HG02970 (cell line): ENCODE measurements around the gene DRD4.
"Not testable (repeated sequence)": the region's sequence is repeated elsewhere in the genome, so short reads cannot be mapped to it uniquely, and the experiment has no call there.

Source experiments
- ATAC-seq: cut with Tn5 transposase; IDR thresholded peaks from one replicate; pipeline ENCODE4 v1.9.1; 2021; ENCODE audit warnings: mild to moderate bottlenecking, moderate library complexity, moderate number of reproducible peaks; ENCODE audit not compliant: unreplicated experiment, low FRiP score

DRD4 gene

DNA sequence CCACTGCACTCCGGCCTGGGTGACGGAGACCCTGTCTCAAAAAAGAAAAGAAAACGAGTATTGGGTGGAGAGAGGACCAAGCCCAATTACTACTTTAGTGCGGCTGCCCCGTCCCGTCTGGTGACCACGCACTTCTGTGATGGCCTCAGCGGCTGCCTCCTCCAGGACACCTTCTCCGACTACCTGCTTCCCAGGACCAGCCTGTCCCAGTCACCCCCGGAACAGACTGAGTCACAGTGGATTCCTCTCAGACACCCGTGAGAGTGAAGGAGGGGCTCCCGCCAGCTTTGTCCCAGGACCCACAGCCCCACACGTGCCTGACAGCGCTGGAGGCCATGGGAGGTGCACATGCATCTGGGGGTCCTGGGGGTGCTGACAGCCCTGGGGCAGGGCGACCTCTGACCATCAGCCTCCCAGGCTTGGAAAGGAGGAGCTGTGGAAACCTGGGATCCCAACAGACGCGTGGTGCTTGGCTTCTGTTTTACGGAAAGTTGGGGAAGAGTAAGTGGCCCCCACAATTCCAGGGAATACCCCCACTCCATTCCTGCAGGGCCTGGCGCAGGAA lies 4.8 kb downstream of the DRD4 start:
- no peak for ATAC-seq

DNA sequence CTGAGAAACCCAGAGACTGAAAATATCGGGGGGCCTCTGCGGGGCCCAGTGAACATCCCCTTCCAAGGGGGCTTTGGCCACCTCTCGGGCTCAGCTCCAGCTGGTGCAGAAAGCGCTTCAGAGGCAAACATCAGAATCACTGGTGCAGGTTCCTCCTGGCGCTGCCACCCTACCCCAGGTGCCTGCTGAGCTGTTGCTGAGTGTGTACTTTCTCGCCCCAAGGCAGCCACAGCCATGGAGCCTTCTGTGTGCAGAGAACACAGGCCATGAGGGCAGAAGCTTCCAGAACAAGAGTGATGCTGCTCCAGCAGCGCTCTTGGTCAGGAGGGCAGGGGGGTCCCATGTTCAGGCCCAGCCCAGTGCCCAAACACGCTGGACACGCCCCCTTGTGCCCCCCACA lies 6.3 kb downstream of the DRD4 start:
- ATAC-seq, result no peak

DNA sequence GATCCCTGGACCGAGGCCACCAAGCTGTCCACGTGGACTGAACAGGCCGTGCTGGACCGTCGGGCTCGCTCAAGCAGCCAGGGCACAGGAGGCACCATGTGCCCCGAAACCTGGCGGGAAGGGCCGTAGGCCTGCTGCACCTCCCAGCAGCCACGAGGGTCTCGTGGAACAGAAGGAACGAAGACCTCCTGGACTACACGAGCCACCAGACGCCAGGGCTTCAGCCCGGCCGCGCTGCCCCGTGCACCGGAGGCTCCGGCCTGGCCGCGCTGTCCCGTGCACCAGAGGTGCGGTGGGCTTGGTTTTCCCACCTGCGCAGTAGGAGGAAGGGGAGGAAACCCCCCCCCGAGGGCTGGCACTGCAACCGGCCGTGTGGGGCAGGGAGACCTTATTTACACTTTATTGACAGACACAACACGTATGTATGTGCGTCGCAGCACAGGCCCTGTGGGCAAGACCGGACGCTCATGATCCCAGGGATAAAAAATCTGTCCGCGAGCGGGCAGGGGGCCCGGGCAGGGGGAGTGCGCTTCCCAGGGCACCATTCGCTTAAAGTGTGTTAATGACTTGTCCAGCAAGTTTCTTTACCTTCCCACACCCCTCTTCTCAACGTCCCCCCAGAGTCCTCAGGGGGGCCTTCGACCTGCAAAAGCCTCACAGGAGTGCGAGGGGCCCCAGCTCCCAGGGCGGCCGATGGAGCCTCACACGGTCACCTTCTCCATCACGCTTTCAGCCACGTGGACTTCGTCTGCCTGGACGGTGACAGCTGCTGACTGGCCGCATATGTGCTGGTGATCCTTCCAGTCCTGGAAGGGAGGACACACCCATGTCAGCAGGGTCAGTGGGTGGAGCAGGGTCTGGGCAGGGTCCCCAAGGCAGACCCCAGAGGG lies 7.0 kb downstream of the DRD4 start:
- ATAC-seq, result no peak

DNA sequence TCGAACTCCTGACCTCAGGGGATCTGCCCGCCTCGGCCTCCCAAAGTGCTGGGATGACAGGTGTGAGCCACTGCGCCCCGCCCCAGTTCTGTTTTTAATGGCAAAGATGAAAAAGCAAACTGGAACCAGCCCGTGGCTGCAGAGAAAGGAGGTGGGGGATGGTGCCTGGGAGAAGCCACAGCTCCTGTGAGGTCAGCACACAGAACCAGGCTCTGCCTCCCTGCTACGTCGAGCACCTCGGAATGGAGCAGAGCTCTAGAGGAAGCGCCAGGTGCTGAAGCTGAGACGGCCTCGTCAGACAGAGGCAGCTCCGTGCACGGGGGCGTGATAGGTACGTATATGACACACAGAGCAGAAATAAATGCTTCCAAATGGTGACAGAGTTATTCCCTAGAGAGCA lies 8.5 kb downstream of the DRD4 start:
- ATAC-seq, result no peak

DNA sequence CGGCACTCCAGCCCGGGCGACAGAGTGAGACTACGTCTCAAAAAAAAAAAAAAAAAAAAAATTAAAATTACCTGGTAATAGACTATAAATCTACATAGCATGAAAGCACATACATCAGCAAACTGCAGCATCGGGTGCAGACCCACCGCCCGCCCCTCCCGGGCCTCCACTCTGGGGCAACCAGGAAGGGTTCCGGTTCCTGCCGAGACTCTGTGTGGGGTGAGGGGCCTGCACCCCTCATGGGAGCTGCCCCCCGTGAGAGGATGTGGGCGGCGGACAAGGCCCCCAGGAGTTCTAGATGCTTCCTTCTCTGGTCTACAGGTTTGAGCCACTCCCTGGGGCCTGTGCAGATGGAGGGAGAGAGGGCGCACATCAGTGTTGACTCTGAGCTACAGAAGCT lies 9.1 kb downstream of the DRD4 start:
- no peak for ATAC-seq

DNA sequence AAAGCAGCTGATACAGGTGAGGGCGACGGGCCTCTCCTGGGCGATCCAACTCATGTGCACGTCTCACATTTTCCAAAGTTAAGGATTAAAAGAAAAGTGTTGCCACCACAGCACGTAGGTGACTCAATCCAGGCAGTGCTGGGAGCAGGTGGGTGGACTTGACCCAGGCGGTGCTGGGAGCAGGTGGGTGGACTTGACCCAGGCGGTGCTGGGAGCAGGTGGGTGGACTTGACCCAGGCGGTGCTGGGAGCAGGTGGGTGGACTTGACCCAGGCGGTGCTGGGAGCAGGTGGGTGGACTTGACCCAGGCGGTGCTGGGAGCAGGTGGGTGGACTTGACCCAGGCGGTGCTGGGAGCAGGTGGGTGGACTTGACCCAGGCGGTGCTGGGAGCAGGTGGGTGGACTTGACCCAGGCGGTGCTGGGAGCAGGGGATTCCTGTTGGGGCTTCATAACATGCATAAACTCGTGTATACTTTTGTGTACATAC lies 10.6 kb downstream of the DRD4 start:
- not testable (repeated sequence) for ATAC-seq

DNA sequence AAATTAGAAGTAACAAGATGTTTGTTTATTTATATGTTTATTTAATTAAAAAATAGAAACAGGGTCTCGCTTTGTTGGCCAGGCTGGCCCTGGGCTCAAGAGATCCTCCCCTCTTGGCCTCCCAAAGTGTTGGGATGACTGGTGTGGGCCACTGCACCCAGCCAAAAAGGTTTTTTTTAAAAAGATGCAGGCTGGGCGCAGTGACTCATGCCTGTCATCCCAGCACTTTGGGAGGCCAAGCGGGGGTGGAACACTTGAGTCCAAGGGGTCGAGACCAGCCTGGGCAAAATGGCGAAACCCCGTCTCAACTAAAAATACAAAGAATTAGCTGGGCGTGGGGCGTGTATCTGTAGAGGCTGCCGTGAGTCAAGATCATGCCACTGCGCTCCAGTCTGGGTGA lies 13.4 kb downstream of the DRD4 start:
- ATAC-seq, result no peak

DNA sequence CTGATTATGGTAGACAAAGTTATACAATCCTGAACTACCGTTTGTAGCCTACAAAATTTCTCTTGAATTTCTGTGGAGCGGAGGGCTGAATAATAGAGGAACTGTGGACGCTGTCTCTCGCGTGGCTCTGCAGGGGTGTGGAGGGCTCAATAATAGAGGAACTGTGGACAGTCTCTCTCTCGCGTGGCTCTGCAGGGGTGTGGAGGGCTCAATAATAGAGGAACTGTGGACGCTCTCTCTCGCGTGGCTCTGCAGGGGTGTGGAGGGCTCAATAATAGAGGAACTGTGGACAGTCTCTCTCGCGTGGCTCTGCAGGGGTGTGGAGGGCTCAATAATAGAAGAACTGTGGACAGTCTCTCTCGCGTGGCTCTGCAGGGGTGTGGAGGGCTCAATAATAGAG lies 16.1 kb downstream of the DRD4 start:
- ATAC-seq, result not testable (repeated sequence)

DNA sequence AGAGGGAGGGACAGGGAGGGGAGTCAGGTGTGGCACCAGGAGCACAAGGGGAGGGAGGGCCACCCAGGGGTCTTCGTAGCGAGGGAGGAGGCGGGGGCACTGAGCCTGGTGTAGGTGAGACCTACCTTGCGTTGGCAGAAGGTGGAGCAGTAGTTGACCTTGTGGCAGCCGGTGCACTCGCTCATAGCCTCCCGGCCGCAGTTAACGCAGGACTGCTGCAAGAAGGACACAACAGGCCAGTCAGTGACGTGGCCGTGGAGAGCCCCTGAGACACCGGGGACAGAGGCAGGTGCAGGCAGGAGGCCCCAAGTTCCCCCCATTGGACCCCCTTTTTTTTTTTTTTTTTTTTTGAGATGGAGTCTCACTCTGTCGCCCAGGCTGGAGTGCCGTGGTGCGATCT lies 16.8 kb downstream of the DRD4 start:
- no peak for ATAC-seq

DNA sequence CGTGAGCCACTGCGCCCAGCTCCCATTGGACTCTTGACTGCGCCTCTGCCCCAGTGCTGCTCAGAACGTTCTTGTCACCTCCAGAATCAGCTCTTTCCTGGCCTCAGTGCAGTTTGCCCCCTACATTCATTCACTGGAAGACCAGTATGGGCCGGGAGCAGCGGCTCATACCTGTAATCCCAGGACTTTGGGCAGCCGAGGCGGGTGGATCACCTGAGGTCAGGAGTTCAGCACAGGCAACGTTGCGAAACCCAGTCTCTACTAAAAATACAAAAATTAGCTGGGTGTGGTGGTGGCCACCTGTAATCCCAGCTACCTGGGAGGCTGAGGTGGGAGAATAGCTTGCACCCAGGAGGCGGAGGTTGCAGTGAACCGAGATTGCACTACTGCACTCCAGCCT lies 17.4 kb downstream of the DRD4 start:
- ATAC-seq, result not testable (repeated sequence)

DNA sequence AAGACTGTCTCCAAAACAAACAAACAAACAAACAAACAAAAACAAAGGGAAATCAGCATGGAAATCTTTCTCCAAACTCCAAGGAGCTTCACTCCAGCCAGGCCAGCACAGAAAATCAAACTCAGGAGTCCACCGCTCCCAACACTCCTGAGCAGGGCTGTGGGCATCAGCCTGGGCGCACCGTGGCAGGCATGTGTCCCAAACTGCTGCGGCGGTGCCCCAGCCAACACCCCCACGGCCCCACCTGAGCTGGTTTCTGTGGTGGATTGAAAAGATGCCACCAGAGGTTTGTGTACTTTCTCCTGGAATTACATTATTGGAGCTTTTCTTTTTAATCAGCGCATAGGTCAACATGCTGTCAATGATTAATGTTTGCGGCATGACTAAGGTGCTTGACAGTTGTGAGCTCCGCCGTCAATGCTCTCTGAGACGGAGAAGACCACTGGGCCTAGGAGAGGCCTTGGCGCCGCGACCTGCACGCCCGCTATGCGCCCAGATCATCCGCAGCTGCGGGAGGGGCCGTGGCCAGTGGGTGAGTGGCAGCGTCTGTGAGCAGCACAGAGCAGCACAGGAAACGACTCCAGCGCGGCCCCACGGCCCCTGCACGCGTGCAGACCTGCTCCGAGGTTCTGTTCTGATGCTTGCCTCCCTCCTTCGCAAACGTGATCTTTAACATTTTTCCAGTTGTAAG lies 18.1 kb downstream of the DRD4 start:
- ATAC-seq, result no peak

DNA sequence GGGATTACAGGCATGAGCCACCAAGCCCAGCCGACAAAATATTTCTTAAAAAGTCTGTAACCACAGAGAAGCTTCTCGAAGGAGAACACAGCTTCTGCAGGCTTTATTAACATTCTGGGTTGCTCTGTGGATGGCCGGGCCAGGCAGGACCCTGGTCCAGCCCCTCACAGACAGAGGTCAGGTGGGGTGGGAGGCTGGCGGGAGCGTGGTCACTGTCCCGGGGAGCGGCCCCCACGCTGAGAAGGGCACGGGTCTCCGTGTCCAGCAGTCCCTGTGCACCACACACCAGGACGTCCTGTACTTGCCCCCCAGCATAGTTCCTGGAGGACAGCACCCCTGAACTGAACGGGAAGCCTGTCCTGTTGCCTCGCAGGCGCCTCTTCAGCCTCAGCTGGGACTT lies 19.4 kb downstream of the DRD4 start:
- no peak for ATAC-seq

DNA sequence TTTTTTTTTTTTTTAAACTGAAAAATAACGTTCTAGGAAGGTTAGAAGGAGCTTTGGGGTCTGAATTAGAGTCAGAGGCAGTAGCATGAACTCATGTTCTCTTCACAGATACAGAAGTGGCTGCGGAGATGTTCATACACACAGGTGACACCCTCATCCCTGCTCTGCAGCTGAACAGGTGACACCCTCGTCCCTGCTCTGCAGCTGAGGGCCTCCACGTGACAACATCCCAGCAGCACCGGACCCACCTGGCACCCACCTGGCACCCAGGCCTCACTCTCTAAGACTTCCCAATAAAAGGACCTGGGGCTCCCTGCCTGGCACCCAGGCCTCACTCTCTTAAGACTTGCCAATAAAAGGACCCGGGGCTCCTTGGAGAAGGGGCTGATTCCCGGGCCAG lies 19.8 kb downstream of the DRD4 start:
- ATAC-seq, result no peak

DNA sequence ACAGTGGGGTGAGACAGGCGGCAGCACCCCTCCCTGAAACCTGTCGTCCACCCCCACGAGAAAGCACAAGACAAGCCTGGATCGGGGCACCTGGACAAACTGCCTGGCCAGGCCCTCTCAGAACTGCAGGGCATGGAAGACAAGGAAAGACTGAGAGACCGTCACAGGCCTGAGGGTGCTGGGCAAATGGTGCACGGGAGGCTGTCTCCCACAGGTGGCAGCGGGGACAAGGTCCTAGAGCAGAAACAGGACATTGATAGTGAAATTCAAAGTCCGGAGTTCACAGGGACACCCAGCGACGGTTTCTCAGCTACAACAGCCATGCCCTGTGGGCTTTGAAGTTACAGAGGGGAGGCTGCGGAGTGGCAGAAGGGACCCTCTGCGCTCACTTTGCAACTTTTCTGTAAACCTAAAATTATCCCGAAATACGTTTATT lies 20.6 kb downstream of the DRD4 start:
- ATAC-seq, result no peak

DNA sequence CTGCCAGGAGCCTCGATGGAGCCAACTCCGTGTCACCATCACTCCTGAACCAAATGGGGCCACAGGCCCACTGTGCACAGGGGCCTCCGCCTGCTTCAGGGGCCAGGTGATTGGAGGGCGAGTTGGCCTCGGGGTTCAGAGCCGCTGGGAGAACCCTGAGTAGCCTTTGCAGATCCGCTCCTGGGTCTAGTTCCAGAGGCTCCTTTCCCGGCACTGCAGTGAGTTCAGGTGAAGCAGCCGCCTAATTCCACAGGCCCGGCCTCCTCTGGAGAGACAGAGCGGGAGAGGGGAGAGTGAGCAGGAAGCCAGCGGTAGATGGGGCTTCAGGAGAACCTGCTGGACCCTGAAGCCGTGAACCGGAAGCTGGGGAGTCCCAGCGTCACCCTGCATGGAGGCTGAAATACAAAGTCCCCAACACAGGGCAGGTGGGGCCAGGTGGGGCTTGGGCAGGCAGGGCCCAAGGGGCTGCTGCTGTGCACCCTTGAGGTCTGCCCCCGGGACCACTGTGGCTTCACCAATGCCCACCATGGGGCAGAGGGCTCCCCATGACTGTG lies 22.5 kb downstream of the DRD4 start:
- no peak for ATAC-seq

DNA sequence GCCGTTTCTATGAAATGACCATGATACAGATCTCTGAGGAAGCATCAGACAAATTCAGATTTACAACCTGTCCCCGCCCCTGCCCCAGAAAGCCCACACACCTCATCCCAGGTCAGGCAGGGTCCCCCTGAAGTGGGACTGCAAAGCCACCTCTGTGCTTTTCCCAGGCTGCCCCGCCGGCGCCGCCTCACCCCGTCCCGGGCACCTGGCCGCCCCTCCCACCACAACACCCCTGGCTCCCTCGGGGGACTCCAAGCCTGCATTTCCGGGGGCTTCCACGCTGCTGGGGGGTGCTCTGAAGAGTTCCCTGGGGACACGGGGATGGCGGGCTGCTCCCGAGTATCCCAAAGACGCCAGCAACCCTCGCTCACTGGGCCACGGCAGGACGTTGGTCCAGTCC lies 23.2 kb downstream of the DRD4 start:
- no peak for ATAC-seq

DNA sequence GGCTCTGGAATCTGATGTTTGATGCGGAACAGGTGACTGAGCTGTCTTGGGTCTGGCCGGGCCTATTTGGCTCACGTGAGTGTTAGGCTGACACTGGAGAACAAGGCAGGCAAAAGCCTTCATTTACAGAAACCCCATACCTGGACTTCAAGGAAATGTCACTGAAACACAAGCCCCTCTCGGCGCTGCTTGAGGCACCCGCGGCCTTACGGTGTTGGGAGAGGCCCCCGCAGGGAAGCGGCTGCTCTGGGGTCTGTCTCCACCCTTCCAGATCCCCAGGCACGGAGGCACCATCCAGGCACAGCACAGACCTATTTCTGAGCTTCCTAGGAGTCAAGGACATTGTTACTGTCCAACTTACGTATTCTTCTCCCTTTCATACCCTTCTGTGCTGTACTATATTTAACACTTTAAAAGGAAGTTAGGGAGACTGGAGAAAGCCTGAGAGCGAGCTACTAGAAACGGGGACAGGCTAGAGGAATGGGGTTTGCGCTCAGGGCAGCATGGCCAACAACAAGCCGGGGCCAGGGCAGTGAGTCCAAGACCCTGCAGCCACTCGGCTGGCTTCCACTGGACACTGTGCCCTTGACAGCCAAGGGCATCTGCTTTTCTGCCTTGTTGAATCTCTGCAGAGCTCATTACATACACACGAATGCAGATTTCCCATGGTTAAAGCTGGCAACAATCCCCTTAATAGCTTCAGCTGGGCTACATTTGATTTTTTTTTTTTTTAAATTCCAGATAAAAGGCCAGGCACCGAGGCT lies 23.8 kb downstream of the DRD4 start:
- no peak for ATAC-seq

DNA sequence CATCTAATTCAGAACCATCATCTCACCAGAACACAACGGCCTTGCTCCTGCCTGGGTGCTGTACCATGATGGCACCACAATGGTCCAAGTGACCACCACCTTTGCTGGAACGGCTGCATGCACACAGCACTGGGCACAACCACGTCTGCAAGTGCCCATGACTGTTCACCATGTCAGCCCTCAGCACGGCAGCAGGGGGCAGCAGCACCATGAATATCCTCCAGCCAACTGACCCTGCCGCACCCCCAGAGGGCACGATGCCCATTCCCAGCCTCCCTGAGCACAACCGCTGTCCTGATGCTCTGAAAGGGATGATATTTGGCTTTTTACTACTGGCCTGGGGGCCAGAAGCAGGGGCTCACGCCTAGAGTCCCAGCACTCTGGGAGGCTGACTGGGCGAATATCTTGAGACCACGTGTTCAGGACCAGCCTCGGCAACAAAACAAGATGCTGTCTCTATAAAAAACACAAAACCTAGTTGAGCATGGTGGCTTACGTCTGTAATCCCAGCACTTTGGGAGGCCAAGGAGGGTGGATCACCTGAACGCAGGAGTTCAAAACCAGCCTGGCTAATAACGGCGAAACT lies 25.7 kb downstream of the DRD4 start:
- ATAC-seq, result no peak

DNA sequence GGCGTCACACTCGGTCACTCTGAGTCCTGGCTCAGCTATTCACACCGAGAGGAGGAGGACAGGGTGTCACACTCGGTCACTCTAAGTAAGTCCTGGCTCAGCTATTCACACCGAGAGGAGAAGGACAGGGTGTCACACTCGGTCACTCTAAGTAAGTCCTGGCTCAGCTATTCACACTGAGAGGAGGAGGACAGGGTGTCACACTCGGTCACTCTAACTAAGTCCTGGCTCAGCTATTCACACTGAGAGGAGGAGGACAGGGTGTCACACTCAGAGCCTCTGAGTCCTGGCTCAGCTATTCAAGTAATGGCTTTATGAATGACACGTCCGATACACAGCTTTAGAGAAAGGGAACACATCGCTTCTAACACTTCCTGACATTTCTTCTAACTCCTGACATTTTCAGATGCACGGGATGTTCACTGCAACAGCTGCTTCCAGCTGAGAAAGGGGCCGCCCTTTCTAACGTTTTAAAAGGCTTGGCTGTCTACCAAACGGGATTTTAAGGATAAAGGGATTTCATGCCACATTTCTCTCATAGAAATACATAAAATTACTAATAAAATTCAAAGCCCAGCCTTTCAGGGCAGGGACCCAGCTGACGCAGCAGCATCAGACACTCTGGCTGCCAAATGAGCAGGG lies 28.1 kb downstream of the DRD4 start:
- ATAC-seq, result no peak
